Activated CD8-positive, alpha-beta memory T cell treated with anti-CD3 and anti-CD28 coated beads, Interleukin-2, amount 50 U/mL, for 24 hours (primary cell): ENCODE results near the gene EXOC4.

Experiments
- DNase-seq: peaks from one replicate; pipeline ENCODE4 v3.0.0-alpha.2; 2020; ENCODE audit errors: extremely low read depth

Gene EXOC4

GRCh38 chr7:133364959-133365690 lies 112.2 kb downstream of the EXOC4 start:
- no peak for DNase-seq

GRCh38 chr7:133365917-133366316 lies 113.0 kb downstream of the EXOC4 start:
- DNase-seq, result no peak

GRCh38 chr7:133367561-133367960 lies 114.7 kb downstream of the EXOC4 start:
- DNase-seq, result no peak

- DNase-seq, result no peak
Observed at GRCh38 chr7:133369130-133369529, 116.3 kb downstream of the EXOC4 start.

GRCh38 chr7:133371616-133372015 lies 118.7 kb downstream of the EXOC4 start:
- DNase-seq, result no peak

- no peak for DNase-seq
Observed at GRCh38 chr7:133372337-133372736, 119.5 kb downstream of the EXOC4 start.

GRCh38 chr7:133376514-133376913 lies 123.6 kb downstream of the EXOC4 start:
- DNase-seq, result no peak

- no peak for DNase-seq
Observed at GRCh38 chr7:133381965-133382364, 129.1 kb downstream of the EXOC4 start.

- DNase-seq, result no peak
Observed at GRCh38 chr7:133382775-133383559, 130.1 kb downstream of the EXOC4 start.

GRCh38 chr7:133386205-133386604 lies 133.3 kb downstream of the EXOC4 start:
- DNase-seq, result no peak

GRCh38 chr7:133389727-133390126 lies 136.8 kb downstream of the EXOC4 start:
- no peak for DNase-seq

GRCh38 chr7:133391206-133391605 lies 138.3 kb downstream of the EXOC4 start:
- DNase-seq, result no peak

GRCh38 chr7:133394369-133394768 lies 141.5 kb downstream of the EXOC4 start:
- no peak for DNase-seq

GRCh38 chr7:133395551-133395950 lies 142.7 kb downstream of the EXOC4 start:
- DNase-seq, result no peak

- DNase-seq, result no peak
Observed at GRCh38 chr7:133398506-133398905, 145.6 kb downstream of the EXOC4 start.

- DNase-seq, result no peak
Observed at GRCh38 chr7:133401225-133401624, 148.3 kb downstream of the EXOC4 start.

- DNase-seq, result no peak
Observed at GRCh38 chr7:133408212-133408611, 155.3 kb downstream of the EXOC4 start.

- DNase-seq, result no peak
Observed at GRCh38 chr7:133409421-133409820, 156.5 kb downstream of the EXOC4 start.

GRCh38 chr7:133409966-133410365 lies 157.1 kb downstream of the EXOC4 start:
- no peak for DNase-seq

GRCh38 chr7:133411395-133411794 lies 158.5 kb downstream of the EXOC4 start:
- no peak for DNase-seq

GRCh38 chr7:133412942-133413341 lies 160.1 kb downstream of the EXOC4 start:
- DNase-seq, result no peak

- DNase-seq, result no peak
Observed at GRCh38 chr7:133419041-133419440, 166.2 kb downstream of the EXOC4 start.

- no peak for DNase-seq
Observed at GRCh38 chr7:133423618-133424017, 170.7 kb downstream of the EXOC4 start.
